Amniotic epithelial cell (primary cell): ENCODE results near the gene TAB2.
A peak's percentile ranks its signal among the peaks of the same experiment; 100 is the strongest.

ENCODE experiments used
- DNase-seq: peaks from one replicate; pipeline ENCODE4 v3.0.0-alpha.2; 2010; ENCODE audit warnings: low read depth

Gene TAB2, protein sequence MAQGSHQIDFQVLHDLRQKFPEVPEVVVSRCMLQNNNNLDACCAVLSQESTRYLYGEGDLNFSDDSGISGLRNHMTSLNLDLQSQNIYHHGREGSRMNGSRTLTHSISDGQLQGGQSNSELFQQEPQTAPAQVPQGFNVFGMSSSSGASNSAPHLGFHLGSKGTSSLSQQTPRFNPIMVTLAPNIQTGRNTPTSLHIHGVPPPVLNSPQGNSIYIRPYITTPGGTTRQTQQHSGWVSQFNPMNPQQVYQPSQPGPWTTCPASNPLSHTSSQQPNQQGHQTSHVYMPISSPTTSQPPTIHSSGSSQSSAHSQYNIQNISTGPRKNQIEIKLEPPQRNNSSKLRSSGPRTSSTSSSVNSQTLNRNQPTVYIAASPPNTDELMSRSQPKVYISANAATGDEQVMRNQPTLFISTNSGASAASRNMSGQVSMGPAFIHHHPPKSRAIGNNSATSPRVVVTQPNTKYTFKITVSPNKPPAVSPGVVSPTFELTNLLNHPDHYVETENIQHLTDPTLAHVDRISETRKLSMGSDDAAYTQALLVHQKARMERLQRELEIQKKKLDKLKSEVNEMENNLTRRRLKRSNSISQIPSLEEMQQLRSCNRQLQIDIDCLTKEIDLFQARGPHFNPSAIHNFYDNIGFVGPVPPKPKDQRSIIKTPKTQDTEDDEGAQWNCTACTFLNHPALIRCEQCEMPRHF

DNA sequence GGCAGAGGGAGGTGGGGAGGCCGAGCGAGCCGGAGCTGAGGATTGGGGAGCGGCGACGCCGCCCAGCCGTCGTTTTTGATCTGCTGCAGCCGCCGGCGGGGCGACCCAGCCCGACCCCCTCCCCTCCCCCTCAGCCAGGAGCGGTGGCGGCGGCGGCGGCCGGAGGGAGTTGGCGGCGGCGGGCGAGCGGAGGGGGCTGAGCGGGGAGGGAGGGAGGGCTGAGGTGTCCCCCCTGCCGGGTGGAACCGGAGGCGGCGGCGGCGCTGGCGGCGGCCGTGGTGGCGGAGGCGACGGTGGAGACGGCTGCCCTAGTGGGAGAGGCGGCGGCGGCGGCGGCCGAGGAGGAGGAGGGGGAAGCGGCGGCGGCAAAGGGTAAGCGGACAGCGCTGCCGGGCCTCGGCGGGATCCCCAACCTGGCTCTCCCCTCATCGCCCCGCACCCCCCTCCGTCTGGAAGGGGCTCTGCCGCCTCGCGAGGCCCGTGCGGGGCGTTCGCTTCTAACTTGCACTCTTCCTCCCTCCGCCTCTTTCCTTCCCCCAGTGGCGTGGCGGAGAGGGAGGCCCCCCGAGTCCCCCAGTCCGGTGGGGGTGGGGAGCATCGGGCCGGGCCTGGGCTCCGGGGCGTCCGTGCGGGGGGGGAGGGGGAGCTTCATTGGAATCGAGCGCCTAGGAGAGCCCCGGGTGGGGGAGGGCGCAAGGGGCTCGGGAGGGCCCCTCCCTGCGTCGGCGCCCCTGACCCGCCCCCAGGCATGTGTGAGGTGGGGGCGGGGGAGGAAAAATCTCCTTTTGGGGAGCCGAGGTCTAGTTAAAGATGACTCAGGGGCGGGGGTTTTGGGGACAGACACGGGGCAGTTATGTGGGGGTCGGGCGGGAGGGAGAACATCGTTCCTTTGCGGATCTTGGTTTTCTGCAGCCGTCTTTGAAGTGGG lies at the start of gene TAB2:
Gene TAB2 (plus strand): TSS at position 69 of the 928 bp plus-strand sequence. CDS start 52,286 bp downstream, outside the sequence.
- DNase-seq = no peak

DNA sequence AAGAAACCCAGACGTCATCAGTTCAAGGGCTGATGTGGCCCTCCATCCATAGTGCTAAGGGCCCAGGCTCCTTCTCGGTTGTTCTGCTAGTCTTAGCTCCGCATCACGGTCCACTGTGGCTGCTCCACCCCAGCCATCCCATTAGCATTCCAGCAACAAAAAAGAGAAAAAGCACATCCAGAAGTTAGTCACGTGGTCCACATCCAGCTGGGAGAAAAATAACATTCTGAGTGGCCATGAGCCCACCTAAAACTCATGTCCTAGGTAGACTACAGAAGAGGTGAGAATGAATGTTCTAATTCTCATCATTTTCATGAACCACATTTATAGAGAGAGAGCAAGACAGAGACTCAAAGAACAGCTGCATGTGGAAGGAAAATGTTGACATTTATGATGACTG lies 49.4 kb upstream of the TAB2 start:
- DNase-seq = no peak

DNA sequence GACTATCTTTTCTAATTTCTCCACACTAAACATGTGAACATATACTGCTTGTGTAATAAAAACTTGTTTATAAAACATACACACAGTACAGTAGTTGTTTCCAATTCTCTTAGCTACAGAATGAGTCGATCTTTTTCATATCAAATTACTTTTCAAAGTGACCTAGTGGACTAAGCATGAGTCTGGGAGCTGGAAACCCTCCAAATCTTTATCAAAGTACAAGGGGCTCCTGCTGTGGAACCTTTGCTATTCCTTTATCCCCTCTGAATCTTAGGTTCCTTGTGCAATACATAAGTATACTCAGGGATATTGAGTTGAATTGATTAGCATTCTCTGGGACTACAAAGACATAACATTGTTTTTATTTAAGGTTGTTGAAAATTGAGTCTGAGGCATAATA lies 48.7 kb upstream of the TAB2 start:
- DNase-seq = peak; percentile 32

DNA sequence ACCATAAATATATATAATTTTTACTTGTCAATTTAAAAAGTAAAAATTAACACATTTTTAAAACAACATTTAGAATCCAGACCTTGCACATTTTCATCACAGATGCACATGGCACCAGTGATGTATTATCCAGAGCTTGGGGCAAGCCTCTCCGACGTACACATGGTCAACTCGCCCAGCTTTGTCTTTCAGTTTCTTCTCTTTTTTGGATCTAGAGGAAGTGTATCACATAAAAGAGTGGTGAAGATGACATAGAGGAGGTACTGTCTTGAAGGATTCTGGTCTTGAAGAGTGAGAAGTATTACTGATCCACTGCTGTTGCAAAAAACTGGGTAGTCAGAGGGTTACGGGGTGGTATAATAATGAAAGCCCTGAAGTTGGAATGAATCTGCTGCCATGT lies 46.9 kb upstream of the TAB2 start:
- DNase-seq = no peak

DNA sequence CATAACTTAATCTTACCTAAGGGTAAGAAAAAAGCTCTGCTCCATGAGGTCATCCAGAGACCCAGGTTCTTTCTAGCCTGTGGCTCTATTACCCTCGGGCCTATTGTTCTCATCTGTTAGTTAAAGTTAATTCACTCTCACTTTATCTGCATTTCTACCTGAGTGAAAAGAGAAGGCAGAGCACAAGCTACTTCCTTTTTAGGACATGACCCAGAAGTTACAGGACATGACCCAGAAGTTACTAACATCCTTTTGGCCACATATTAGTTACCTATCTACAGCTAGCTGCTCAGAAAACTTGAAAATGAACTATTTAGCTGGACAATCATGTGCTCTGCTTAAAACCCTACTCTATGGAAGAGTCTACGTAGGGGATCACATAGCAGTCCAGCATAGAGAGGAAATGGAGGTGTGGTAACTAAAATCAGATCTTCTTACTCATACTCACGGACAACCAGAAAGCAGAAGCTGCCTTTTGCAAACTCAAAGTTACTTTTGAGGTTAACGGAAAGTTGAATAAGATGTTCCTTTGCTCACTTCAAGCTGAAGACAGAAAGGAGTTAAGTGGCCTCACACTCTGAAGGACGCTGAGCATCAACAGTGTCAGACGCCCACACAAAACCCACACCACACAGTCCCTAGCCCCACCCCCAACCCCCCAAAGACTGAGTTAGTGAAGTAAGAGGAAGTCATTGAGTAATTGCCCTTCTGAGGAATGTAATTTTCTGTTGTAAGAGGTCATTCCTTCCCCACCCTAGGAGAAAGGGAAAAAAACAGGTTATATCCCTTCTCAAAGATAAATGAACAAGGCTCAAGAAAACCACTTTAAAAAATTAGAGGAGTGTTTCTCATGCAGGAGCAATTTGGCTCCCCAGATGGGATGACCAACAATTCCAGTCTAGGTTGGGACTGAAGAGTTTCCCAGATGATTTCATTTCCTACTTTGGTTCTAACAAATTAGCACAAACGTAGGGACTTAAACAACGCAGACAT lies 45.9 kb upstream of the TAB2 start:
- peak; percentile 72 for DNase-seq

DNA sequence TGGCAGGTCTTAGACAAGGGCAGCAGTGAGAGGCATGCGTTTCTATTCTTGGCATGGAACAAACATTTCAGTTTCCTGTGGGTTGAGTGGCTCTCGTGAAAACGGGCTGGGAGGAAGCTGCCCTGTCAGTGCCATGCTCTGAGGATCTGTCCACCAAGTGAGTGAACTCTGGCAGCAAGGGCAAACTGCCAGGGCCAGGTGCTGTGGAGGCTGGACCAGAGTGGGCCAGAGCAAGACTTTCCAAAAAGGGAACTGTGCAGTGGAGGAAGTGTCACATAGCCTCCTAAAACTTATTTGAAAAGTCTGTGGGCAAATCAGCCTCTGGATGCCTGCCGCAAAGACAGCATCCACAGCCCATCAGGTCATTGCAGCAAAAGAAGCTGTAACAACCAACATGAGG lies 44.2 kb upstream of the TAB2 start:
- DNase-seq = no peak

DNA sequence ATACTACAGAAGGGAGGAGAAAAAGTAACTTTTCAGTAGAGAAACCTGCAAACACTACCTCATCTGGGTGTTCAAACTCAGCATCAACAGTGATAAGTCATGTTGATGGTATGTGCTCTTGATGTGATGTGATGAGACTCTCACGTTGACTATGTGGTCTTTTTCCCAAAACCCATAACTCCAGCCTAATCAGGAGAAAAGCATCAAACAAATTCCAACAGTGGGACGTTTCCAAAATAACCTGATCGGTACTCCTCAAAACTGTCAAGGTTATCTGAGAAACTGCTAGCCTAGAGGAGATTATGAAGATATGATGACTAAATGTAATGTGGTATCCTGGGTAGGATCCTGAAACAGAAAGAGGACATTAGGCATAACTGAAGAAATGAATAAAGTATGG lies 41.9 kb upstream of the TAB2 start:
- peak; percentile 37 for DNase-seq

DNA sequence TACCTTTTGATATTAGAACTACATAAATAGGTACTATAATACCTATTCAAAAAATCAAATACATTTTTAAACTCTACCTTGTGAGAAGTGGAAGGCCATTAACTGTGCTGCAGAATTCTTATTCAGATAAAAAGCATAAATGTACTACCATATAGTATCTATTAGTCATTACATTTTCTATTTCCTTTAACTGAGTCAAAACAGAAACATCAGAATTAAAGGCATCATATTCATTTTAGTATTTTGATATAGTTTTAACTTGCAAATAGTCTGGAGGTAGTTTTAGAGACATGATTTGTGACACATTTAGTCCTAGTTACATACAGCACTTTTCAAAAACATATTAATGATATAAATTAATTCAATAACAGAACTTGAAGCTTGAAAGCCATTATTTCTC lies 39.9 kb upstream of the TAB2 start:
- no peak for DNase-seq

DNA sequence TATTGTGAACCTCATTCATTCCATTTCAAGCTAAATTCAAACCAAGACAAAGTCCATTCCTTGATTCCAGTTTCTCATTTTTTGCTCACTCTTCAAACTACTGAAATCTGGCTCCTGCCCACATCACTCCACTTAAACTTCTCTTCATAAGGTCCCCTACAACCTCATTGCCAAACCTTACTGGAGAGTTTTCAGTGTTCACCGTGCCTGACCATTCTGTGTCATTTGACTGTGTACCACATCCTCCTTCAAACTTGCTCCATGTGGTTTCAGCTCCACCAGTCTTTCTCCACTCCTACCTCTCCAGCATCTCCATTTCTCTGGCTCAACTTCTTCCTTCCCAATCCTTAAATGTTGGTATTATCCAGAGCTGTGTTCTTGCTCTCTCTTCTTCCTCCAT lies 38.5 kb upstream of the TAB2 start:
- no peak for DNase-seq

DNA sequence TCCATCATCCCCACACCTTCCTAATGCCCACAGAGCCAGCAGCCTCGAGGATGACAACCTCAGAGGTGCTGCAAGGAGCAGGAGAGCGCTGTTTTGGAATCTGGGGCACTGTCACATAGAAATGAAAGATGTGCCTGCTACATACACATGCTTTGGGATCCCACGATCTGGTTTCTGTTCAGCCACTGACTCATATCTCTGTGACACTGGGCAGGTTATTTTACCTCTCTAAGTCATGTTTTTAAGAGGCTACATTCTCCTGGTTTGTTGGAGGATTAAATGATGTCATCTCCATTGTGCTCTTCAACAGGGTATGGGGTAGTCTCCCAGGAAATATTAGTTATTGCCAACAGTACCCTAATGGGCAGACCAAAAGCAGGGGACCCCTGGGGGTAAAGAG lies 32.6 kb upstream of the TAB2 start:
- DNase-seq = no peak

DNA sequence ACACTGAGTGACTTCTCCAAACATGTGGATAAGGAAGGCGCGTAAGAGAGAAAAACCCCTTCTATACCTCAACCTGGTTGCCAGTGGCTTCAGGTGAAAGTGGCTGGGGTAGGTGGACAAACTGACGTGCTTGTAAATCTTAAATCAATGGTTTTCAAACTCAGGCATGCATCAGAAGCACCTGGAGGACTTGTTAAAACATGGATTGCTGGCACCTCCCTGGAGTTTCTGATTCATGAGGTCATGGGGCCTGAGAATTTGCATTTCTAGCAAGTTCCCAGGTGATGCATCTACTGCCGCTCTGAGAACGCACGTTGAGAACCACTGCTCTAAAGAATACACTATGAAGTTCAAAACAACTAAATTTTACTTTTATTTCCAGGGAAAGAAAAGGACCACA lies 31.9 kb upstream of the TAB2 start:
- DNase-seq = no peak

DNA sequence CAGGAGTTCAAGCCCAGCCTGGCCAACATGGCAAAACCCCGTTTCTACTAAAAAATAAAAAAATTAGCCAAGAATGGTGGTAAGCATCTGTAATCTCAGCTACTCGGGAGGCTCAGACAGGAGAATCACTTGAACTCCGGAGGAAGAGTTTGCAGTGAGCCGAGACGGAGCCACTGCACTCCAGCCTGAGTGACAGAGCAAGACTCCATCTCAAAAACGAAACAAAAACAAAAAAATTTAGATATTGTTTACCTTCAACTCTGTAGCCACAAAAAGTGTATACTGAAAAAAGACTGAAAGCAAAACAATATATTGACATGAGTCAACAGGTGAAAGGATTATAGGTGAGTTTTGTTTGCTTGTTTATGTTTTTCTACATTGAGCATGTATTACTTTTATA lies 30.6 kb upstream of the TAB2 start:
- no peak for DNase-seq

DNA sequence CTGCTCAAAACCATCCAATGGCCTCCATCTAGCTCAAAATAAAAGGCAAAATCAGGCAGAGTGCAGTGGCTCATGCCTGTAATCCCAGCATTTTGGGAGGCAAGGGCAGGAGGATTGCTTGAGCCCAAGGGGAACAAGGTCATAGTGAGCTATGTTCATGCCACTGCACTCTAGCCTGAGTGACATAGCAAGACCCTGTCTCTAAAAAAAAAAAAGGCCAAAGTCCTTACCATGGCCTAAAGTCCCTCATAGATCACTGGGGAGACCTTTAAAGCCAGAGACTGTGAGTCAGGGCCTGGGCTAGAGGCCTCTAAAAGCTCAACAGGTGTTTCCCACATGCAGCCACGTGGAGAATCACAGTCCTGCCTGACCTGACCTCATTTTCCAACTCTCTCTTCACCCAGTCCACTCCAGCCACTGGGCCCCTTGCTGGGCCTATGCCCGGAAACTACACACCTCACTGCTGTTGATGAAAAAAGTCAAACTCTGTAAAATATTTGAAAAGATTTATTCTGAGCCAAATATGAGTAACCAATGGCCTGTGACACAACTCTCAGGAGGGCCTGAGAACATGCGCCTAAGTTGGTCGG lies 28.2 kb upstream of the TAB2 start:
- no peak for DNase-seq

DNA sequence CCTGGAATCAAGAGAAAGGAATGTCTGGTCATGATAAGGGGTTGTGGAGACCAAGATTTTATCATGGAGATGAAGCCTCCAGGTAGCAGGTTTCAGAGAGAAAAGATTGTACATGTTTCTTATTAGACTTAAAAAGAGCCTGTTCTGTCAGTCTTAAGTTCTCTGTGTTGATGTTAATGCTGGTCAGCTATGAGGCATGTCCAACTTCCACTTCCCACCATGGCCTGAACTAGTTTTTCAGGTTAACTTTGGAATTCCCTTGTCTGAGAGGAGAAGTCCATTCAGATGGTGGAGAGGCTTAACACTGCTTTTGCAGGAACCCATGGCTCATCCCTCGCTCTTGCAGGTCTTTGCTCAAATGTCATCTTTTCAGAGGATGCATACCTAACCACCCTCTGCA lies 27.5 kb upstream of the TAB2 start:
- no peak for DNase-seq

DNA sequence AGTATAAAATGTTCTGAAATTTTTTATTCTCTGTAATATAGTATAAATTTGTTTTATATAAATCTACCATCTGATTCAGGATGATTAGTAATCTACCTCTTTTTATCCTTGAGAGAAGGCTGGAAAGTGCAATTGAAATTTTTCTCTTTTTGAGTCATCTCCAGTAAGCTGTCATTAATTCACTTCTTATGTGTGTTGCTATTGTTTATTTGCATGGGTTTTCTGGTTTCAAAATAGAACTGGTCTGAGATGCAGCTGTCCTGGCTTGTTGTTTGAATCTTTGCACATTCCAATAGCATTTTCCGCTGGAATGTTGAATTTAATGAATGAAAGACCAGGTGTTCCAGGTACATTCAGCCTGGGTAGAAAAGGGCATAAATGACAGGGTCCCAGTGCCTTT lies 24.3 kb upstream of the TAB2 start:
- DNase-seq = no peak

DNA sequence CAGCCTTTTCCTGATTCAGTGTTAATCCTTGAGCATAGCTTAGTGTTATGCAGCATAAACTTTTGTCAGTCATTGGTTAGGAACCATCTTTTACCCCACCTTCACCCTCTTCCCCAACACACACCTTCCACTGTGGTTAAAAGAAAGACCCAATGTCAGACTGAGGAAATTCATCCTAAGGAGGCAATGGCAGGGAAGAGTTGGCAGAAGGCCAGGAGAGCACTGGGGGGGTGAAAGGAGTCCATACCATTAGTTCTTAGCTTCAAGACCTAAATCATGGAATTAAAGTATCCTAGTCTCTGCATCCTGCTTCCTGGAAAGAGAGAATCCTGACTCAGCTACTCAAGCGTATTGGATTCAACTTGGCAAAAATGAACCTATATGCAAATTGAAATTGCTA lies 16.9 kb upstream of the TAB2 start:
- DNase-seq = no peak

DNA sequence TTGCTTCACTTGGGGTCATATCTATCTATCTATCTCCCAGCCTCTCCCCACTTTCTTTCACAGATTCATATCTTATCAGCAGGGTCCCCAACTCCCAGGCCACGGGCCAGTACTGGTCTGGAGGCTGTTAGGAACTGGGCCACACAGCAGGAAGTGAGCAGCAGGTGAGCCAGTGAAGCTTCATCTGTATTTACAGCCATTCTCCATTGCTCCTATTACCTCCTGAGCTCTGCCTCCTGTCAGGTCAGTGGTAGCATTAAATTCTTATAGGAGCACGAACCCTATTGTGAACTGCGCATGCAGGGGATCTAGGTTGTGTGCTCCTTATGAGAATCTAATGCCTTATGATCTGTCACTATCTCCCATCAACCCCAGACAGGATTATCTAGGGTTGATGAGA lies 14.8 kb upstream of the TAB2 start:
- no peak for DNase-seq

DNA sequence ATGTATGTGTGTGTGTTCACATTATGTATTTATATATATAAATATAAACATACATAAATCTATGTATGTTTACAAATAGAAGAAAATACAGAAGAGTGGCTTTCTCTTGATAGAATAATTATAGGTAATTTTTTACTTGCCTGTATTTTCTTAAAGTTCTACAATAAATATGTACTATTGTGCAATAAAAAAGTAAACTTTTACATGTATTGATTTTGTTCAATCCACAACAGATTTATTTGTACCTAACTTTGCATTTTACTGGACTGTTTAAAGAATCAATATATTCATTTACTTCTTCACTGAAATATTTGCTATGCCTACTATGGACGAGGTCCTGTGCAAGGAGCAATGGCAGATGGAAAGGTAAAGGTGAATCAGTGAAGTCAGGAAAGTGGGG lies 14.0 kb upstream of the TAB2 start:
- no peak for DNase-seq

DNA sequence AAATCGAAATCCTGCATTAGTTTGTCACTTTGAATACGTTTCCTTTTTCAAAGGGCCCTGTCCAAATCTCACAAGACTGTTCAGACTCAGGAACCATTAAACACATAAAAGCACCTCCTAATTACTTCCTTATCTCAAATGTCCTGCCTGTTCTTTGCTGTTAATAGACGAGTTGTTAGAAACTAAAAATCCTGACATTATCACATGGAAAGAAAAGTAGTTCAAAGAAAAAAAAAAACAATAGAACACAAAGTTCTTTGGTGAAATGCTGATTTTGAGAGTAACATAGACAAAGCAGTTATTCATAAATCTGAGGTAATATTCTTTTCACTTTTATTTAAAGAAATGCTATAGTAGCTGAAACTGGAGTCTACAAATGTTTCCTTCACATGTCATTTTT lies 12.1 kb upstream of the TAB2 start:
- DNase-seq = no peak

DNA sequence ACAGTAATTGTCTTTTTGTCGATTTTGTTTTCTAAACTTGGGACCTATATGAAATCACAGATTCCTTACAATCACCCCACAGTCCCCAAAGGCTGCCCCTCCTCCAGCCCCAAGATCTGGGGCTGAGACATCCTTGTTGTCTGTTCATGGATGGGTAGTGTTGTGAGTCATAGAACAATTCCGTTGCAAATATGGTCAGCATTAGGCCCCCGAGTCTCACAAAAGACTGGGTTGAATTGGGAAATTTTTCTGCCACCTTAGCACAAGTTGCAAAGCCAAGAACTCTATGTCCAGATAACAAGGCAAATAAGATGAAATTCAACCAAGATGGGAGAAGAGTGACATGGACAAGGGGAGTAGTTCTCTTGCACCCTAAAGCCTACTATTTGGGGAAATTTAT lies 10.5 kb upstream of the TAB2 start:
- peak; percentile 82 for DNase-seq

DNA sequence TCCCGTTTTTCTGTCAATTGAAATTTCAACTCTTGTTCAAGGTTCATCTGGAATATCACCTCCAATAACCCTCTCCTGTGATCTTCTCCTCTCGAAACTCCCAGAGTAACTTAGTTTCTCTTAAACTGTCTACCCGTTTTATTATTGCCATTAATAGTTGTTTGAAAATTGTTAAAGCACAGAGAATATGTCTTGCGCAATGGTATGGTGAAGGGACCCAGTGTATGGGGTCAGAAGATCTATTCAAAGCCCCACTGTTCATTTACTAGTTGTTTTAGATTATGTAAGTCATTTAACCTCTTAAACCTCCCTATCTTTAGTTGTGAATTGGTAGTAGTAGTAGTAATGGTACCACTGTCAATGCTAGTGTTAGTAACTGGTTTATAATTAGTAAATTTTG lies 6.2 kb upstream of the TAB2 start:
- DNase-seq = no peak
